ENCODE measurements around the gene C11orf65. TPM values are rescaled to one million over a fixed set of nuclear protein-coding genes. Genes with fewer than 3 reads are reported as not detected.

C11orf65 gene, protein sequence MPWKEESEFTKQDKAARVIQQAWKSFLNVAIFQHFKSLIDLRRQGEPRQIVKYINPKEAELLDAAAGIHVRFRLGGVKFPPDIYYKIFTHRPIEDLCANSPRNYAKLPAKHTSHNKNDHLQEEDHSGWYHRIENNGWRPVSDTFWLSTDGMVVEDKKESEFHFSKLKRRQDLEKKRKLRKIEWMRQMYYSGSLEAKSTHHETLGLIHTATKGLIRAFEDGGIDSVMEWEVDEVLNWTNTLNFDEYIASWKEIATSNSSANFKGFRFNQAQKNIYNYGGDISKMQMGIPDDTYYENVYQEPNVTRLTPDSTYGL
- 1 to 10 TPM; 1.4 to 1.7 TPM for total RNA-seq

GRCh38 chr11:108467091-108467823 lies at the start of gene C11orf65:
TSS of gene C11orf65 (minus strand) at chr11:108467529. CDS start at chr11:108461559, 5,970 bp downstream.
- Mint-ChIP-seq H3K4me1 (peaks cover 24% of the 10 kb centered on the region), H3K27me3 (no peaks in the 10 kb centered on the region), H3K36me3 (ENCODE audit: low read depth) (peaks cover 4% of the 10 kb centered on the region), H3K4me3 (peak within 1 kb of the TSS; percentile 95), H3K9me3 (no peaks in the 10 kb centered on the region), H3K27ac (peak within 1 kb of the TSS; percentile 99)
- ChIA-PET POLR2A (interaction anchor here (0.6 kb wide), 2 partner anchors 102 to 243 kb away, joined by 3 read pairs; no protein-coding TSS in a partner anchor), CTCF (interaction anchor here (1.0 kb wide), 1 partner anchor 244 kb away, joined by 3 read pairs; the partner anchor contains the start of gene ATM)
- peak; percentile 96 for DNase-seq

DNA sequence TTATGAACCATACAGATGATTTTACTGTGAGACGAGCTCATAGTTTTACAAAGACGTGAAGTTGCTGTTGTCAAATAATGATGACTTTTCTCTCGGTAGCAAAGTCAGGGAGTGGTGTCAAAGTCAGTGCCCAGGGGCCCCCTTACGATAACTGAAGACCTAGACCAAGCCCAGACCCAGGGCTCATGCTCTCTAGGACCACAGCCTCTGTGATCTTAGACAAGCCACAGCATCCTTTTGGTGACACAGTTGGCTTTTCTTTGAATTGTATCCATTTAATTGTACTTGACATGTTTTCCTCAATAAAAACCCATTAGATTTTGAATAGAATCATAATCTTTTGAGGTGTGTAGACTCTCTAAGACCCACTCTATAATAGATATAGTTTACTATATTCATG lies 48.8 kb upstream of the C11orf65 start:
- Mint-ChIP-seq H3K4me3 (no peak overlapping the region), H3K27me3 (no peaks in the 10 kb centered on the region), H3K9me3 (peaks cover 1% of the 10 kb centered on the region), H3K27ac (no peak overlapping the region), H3K4me1 (no peaks in the 10 kb centered on the region), H3K36me3 (ENCODE audit: low read depth) (peaks cover 6% of the 10 kb centered on the region)
- CTCF ChIA-PET: interaction anchor here (0.6 kb wide), 2 partner anchors 74 to 214 kb away, joined by 3 read pairs; no protein-coding TSS in a partner anchor
- POLR2A ChIA-PET: interaction anchor here (0.6 kb wide), 1 partner anchor 18 kb away, joined by 3 read pairs; the partner anchor contains the start of gene POGLUT3
- DNase-seq: no peak

GRCh38 chr11:108512708-108513107 lies 45.4 kb upstream of the C11orf65 start:
- Mint-ChIP-seq H3K4me3 (no peak overlapping the region), H3K9me3 (peaks cover 1% of the 10 kb centered on the region), H3K4me1 (no peaks in the 10 kb centered on the region), H3K27me3 (no peaks in the 10 kb centered on the region), H3K27ac (no peak overlapping the region), H3K36me3 (ENCODE audit: low read depth) (peaks cover 6% of the 10 kb centered on the region)
- ChIA-PET CTCF (interaction anchor here (0.7 kb wide), 1 partner anchor 46 kb away, joined by 3 read pairs; no protein-coding TSS in a partner anchor), POLR2A (interaction anchor here (0.7 kb wide), 1 partner anchor 239 kb away, joined by 3 read pairs; no protein-coding TSS in a partner anchor)
- DNase-seq: no peak

- Mint-ChIP-seq H3K36me3 (ENCODE audit: low read depth) (peaks cover 6% of the 10 kb centered on the region), H3K27ac (no peak overlapping the region), H3K4me1 (no peaks in the 10 kb centered on the region), H3K27me3 (peaks cover 2% of the 10 kb centered on the region), H3K9me3 (peaks cover 1% of the 10 kb centered on the region), H3K4me3 (no peak overlapping the region)
- no peak for DNase-seq
- ChIA-PET POLR2A (no interaction called here), CTCF (interaction anchor here (1.4 kb wide), 1 partner anchor 11 kb away, joined by 3 read pairs; no protein-coding TSS in a partner anchor)
Observed at GRCh38 chr11:108511851-108512474, 44.6 kb upstream of the C11orf65 start.

- Mint-ChIP-seq H3K4me3 (no peak overlapping the region), H3K4me1 (no peaks in the 10 kb centered on the region), H3K27ac (no peak overlapping the region), H3K9me3 (no peaks in the 10 kb centered on the region), H3K27me3 (peaks cover 2% of the 10 kb centered on the region), H3K36me3 (ENCODE audit: low read depth) (peaks cover 1% of the 10 kb centered on the region)
- ChIA-PET CTCF (no interaction called here), POLR2A (no interaction called here)
- DNase-seq: no peak
Observed at GRCh38 chr11:108508653-108509593, 41.6 kb upstream of the C11orf65 start.

DNA sequence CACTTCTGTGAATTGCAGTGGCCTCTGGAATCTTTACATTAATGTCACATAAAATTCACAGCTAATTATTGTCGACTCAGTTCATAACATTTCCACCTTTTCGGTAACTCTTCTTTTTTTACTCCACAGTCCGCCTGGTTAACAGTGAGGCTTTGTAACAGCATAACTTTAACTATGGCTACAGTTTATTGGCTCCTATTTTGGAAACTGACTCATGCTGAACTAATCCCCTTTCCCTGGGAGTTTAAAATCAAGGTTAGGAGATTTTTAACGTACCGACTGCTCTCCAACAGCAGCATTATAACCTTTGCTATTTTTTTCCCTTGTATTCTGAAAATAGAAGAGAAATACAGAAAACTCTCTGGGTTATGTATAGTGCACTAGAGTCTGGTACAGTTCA lies 34.1 kb upstream of the C11orf65 start:
- no peaks in the 10 kb centered on the region for H3K9me3 Mint-ChIP-seq
- H3K4me1 Mint-ChIP-seq: peaks cover 24% of the 10 kb centered on the region
- H3K27ac Mint-ChIP-seq: no peak overlapping the region
- no peaks in the 10 kb centered on the region for H3K27me3 Mint-ChIP-seq
- ChIA-PET POLR2A (no interaction called here), CTCF (no interaction called here)
- H3K4me3 Mint-ChIP-seq: no peak overlapping the region
- no peak for DNase-seq
- peaks cover 6% of the 10 kb centered on the region for H3K36me3 Mint-ChIP-seq (ENCODE audit: low read depth)

- Mint-ChIP-seq H3K36me3 (ENCODE audit: low read depth) (peaks cover 6% of the 10 kb centered on the region), H3K27me3 (no peaks in the 10 kb centered on the region), H3K27ac (no peak overlapping the region), H3K4me1 (peaks cover 29% of the 10 kb centered on the region), H3K4me3 (no peak overlapping the region), H3K9me3 (no peaks in the 10 kb centered on the region)
- POLR2A ChIA-PET: no interaction called here
- DNase-seq: no peak
- CTCF ChIA-PET: interaction anchor here (0.6 to 0.9 kb wide), 2 partner anchors 10 to 133 kb away, joined by 3 read pairs; no protein-coding TSS in a partner anchor
Observed at GRCh38 chr11:108500721-108501120, 33.4 kb upstream of the C11orf65 start.

- H3K4me3 Mint-ChIP-seq: no peak overlapping the region
- no peaks in the 10 kb centered on the region for H3K9me3 Mint-ChIP-seq
- ChIA-PET CTCF (interaction anchor here (0.6 to 0.9 kb wide), 2 partner anchors 11 to 134 kb away, joined by 3 read pairs; no protein-coding TSS in a partner anchor), POLR2A (no interaction called here)
- H3K27me3 Mint-ChIP-seq: no peaks in the 10 kb centered on the region
- H3K4me1 Mint-ChIP-seq: peaks cover 29% of the 10 kb centered on the region
- no peak for DNase-seq
- peak overlapping the region; percentile 46 for H3K27ac Mint-ChIP-seq
- peaks cover 9% of the 10 kb centered on the region for H3K36me3 Mint-ChIP-seq (ENCODE audit: low read depth)
Observed at GRCh38 chr11:108500169-108500568, 32.8 kb upstream of the C11orf65 start.

DNA sequence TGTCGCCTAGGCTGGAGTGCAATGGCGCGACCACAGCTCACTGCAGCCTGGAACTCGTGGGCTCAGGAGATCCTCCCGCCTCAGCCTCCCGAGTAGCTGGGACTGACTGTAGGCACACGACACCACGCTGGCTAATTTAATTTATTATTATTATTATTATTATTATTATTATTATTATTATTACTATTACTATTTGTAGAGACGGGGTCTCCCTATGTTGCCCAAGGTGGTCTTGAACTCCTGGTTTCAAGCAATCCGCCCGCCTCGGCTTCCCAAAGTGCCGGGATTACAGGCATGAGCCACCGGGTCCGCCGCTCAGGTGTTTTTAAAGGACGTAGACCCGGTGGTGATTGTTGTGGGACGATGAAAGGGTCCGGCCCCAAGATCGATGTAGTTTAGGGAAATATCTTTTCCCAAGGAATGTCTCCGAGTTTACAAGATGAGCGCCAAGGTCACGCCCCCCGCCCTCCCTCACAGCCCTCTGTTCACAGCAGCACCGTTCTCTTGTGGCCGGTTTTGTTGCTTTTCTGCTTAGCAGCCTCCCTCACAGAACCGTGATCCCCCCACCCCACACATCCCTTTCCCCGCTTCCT lies 31.6 kb upstream of the C11orf65 start:
- ChIA-PET CTCF (interaction anchor here (0.6 to 1.7 kb wide), 2 partner anchors 9 to 276 kb away, joined by 3 read pairs; partner anchors contain the start of genes ATM and NPAT), POLR2A (no interaction called here)
- Mint-ChIP-seq H3K4me3 (peak overlapping the region; percentile 76), H3K4me1 (peaks cover 34% of the 10 kb centered on the region), H3K36me3 (ENCODE audit: low read depth) (peaks cover 16% of the 10 kb centered on the region), H3K9me3 (no peaks in the 10 kb centered on the region), H3K27ac (peak overlapping the region; percentile 93), H3K27me3 (no peaks in the 10 kb centered on the region)
- no peak for DNase-seq

GRCh38 chr11:108498046-108498815 lies 30.9 kb upstream of the C11orf65 start, which contains the start of gene POGLUT3:
TSS of gene POGLUT3 (minus strand) at chr11:108498384. CDS start at chr11:108498366, 18 bp downstream.
- Mint-ChIP-seq H3K36me3 (ENCODE audit: low read depth) (peaks cover 16% of the 10 kb centered on the region), H3K9me3 (no peaks in the 10 kb centered on the region), H3K4me3 (peak within 1 kb of the TSS; percentile 97), H3K4me1 (peaks cover 34% of the 10 kb centered on the region), H3K27me3 (no peaks in the 10 kb centered on the region), H3K27ac (peak within 1 kb of the TSS; percentile 100)
- peak; percentile 55 for DNase-seq
- POLR2A ChIA-PET: interaction anchor here (0.6 kb wide), 1 partner anchor 18 kb away, joined by 3 read pairs; no protein-coding TSS in a partner anchor
- CTCF ChIA-PET: interaction anchor here (1.7 kb wide), 1 partner anchor 8 kb away, joined by 3 read pairs; no protein-coding TSS in a partner anchor

Data from activated CD4-positive, alpha-beta T cell treated with anti-CD3 and anti-CD28 coated beads, Interleukin-2, amount 10 ng/mL, durations not matched to agents 7 days and 5 days (primary cell).